Activated T-cell treated with anti-CD3 and anti-CD28 coated beads for 4 hours (primary cell): Measurements from ENCODE around the gene HOXA5.

Source experiments
- DNase-seq: peaks from one replicate; pipeline ENCODE4 v3.0.0-alpha.2; 2020

The HOXA5 gene

GRCh38 chr7:27170426-27171324 is 27.2 kb upstream of the HOXA5 start:
- no peak for DNase-seq

- DNase-seq = no peak
These were observed 26.4 kb upstream of the HOXA5 start for GRCh38 chr7:27169658-27170425.

DNA sequence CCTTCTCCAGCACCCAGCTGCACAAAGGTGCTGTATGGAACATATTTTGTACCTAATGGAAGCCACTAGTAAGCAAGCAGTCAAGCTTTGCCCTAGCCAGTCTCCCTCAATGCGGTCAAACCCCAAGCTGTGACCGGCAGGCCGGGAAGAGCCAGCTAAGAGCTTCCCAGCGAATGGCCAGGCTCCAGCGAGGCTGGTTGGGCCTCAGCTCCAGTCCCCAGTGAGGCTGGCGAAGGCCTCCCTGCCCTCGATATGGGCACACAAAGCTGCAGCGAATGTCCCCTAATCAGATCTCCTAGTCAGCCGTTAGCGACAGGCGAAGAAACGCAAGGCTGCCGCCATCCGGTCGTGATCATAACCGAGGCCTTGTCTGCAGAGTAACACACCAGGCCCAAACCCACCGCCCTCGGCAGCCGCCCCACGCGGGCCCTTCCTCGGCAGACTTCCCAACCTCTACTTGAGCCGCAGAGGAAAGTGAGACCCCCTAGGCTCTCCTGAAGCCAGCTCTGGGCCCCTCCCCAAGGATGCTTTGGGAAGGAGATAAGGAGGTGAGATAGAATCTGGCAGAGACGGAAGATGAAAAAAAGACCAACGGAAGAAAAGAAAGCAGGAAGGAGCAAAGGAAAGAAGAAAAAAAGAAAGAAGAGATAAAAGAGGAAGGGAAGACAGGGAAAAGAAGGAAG is 24.9 kb upstream of the HOXA5 start:
- no peak for DNase-seq

GRCh38 chr7:27167916-27168264 is 24.4 kb upstream of the HOXA5 start:
- DNase-seq = no peak

DNA sequence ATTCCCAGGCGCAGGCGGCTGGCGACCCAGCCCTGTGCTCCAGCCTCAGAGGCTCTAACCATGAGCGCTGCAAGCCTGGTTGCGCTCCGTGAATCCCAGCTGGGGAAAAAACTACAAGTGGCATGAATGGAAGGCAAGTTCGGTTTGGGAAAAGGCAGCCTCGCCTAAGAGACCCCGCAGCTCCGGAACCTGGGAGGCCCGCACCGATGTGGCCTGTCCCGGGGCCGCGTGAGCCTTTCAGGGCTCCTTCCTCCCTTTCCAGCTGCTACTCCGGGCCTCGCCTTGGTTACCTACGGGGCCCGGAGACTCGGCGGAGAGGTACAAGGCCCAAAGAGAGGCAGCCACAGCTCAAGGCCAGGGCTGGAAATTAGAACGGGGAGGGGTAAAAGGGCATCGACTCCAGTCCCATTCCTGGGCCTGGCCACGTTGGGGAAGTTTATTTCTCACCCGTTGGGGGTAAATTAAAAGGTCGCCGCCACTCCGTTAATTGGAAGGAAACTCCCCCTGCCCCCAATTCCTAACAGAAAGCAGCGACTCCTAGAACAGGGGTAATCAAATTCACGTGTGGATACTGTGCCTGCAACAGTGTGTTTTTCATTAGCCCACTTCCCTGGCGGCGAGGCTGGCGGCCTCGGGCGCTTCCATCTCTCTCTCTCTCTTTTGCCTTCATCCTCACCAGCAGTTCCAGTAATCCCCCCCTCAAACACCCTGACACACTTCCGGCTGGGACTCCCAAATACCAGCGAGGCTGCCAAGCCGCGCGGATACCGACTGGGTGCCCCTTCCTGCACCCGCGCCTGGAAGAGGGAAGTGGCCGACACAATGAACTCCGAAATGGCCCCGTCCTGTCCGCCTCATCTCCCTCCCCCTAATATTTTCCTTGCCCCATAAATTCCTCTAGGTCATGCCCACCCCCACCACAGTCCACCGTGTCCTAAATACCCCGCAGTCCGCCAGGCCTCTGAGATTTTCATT is 23.3 kb upstream of the HOXA5 start:
- no peak for DNase-seq

DNA sequence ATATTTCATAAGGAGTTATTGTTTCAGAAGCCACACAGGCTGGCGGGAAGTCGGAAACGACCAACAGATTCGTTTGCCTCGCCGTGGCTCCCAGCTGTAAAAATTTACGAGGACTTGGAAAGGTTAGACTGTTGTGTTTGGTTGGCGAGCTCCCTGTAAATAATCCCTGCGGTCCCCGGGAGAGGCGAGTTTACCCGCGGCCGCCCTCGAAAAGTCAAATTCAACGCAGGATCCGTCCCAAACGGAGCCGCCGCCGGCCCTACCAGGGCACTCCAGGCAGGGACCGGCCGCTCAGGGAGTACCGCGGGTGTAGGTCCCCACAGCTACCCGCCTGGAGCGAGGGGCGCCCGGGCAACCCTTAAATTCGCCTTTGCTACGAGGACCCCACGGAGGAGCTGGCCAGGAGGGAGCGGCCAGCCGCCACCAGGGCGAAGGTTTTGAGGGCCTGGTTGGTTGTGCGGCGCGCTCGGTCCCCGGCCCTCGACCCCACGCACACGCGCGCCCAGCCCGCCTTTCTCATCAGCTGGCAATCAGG is 22.6 kb upstream of the HOXA5 start:
- DNase-seq = no peak

- DNase-seq = no peak
These were observed 21.9 kb upstream of the HOXA5 start, which contains the start of gene HOXA9 for GRCh38 chr7:27165089-27165995. Gene HOXA9 (minus strand): TSS chr7:27165537. CDS start chr7:27165457, 80 bp downstream.

- no peak for DNase-seq
These were observed 21.0 kb upstream of the HOXA5 start for GRCh38 chr7:27164367-27165088.

- no peak for DNase-seq
These were observed 20.5 kb upstream of the HOXA5 start for GRCh38 chr7:27164045-27164366.

DNA sequence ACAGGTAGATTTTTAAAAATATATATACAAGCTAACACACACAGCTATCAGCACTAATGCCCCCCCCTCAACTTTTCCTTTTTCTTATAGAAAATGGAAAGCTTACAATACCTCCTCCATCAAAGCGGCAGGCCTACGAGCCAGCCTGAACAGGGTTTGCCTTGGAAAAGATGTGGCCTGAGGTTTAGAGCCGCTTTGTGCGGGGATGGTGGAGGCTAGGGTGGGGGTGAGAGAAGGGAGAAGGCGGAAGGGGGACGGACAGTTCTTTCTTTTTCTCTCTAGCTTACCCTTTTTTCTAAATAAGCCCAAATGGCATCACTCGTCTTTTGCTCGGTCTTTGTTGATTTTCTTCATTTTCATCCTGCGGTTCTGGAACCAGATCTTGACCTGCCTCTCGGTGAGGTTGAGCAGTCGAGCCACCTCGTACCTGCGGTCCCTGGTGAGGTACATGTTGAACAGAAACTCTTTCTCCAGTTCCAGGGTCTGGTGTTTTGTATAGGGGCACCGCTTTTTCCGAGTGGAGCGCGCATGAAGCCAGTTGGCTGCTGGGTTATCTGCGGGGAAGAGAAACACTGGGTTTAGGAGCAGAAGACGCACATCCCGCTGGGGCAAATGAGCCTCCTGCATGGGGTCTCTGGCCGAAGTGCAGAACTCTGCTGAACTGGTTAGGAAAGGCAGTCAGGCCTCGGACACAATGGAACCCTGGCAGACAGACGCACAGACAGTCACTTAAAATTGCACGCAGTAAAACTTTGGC is 20.0 kb upstream of the HOXA5 start:
- no peak for DNase-seq

GRCh38 chr7:27162561-27163287 is 19.2 kb upstream of the HOXA5 start:
- DNase-seq = no peak

DNA sequence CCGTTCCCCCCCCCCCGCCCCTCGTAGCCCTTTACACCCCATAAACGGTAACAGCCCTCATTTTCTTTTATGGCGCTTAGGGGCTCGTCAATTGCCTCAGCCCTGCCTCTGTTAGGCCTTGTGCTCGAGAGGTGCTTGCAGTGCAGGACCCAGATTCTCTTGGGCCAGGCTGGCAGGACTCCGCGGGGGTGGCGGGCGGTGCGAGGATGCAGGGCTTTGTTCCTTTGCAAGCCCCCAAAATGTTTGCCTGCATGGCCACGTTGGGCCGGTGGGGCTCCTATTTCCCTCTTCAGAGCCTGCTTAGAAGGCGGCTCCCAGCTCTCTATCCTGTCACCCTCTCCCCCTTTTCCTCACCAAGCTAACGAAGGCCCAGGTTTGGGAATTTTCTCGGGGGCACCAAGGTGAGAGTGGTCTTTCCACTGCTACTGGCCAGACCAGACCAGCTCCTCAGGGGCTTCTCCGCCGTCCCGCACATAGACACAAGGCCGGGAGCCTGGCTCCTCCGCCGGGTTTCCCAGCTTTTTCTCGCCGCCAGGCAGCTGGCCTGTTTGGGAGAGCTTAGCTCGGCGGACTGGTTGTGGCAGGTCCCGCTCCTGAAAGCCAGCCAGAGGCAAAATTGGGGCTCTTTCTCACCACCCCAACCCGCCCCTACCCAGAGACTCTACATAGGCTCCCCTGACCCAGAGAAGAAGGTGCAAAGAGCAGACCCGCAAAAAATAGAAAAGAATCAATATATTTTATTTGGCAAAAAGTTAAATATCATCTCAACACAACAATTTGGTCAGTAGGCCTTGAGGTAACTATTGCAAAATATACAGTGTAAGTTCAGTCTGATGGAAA is 18.5 kb upstream of the HOXA5 start:
- no peak for DNase-seq

DNA sequence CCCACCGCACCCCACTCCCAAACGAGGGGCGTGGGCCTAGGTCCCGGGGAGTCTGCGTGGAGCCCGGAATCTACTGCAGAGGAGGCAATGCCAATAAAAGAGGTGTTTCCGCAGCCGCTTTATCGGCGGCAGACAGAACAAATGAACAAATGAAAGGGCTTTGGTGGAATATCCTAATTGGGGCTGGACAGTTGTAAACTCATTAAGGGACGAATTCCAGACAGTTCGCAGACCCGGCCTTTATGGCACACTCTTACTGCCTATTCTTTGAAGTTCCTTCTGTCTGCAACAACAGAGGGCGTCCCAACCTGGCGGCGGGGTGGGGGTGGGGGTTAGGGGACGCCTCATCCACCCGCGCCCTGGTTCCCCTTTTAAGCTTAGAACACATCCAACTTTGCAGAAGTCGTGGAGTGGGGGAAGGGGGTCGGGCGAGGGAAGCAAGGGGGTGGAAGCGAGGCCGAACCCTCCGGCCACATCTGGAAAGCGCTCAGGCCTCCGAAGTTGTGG is 17.8 kb upstream of the HOXA5 start:
- DNase-seq = no peak

- peak; percentile 81 for DNase-seq
These were observed 17.2 kb upstream of the HOXA5 start for GRCh38 chr7:27160546-27161213.

- no peak for DNase-seq
These were observed 16.7 kb upstream of the HOXA5 start for GRCh38 chr7:27160145-27160545.

- DNase-seq = no peak
These were observed 16.0 kb upstream of the HOXA5 start for GRCh38 chr7:27159266-27160144.
